ENCODE measurements around the gene AURKB. TPM values are rescaled to one million over a fixed set of nuclear protein-coding genes. Genes with fewer than 3 reads are reported as not detected.
"Not testable (repeated sequence)": the region's sequence is repeated elsewhere in the genome, so short reads cannot be mapped to it uniquely, and the experiment has no call there.

Gene AURKB
- total and polyA plus RNA-seq, 2 of the 4 experiments (the other 2 are of a cell fraction) = 45.9 to 62.0 TPM

DNA sequence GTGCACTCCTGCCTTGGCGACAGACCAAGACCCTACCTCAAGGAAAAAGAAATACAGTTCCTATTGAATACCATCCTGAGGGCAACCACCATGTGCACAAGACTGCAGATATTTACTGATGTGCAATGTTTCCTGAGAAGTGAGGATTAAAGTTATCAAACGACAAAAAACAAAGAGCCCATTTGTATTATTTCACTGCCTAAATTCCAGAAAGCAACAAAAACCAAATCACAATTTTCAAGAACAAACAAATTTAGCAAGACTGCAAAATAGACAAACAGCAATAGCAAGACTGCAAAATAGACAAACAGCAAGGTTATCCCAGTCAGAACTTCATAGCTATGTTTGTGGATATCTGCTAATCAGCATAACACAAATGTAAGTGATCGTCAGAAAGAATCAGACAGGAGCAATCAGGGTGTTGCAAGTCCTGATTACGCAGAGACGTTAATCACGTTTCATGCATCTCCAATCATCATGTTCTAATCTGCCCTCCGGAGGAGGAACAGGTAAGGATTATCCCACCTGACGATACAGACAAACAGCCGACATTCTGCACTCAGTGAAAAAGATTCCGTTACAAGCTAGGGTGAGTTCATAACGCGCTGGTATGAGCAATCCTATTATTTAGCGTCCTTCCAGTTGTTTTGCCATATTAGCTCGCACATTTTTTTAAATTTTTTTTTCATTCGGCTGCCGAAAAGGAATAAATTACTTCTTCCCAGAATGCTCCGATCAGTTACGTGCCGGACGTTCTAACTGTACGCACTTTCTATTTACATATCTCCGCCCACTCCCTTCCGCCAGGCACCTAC lies 37.1 kb downstream of the AURKB start (continued):
- no peak for TF ChIP-seq SMC3 (IDR thresholded peaks at IDR 0.05; ENCODE audit: low read depth, low read length)
- TF ChIP-seq NFE2L2 (IDR thresholded peaks at IDR 0.05; ENCODE audit: low read depth, low read length) = no peak
- no peak for TF ChIP-seq FOS (IDR thresholded peaks at IDR 0.05; ENCODE audit: low read depth, low read length)
- TF ChIP-seq POLR2A (IDR thresholded peaks at IDR 0.05; ENCODE audit: low read depth, low read length) = peak; percentile 100

- no CpG with 5 or more reads among the region's 19 CpGs for WGBS, 2 experiments (ENCODE audit: extremely low coverage in 2 of 2, insufficient read length in 1 of 2)
- H3K79me1 ChIP-seq (ENCODE audit: low read depth in 1 of 2, low read length in 2 of 2) = peaks cover 7 to 11% of the 10 kb centered on the region in 2 experiments; a peak in 3 of 4 replicates
- H2BK20ac ChIP-seq (ENCODE audit: low read depth, low read length) = not testable (repeated sequence)
These were observed 40.2 kb downstream of the AURKB start for GRCh38 chr17:8170186-8170585.

More at GRCh38 chr17:8170186-8170585, 40.2 kb downstream of the AURKB start:
- H3K14ac ChIP-seq (replicated peaks; ENCODE audit: low read depth, low read length); H3K9me3 ChIP-seq (ENCODE audit: control insufficient read depth, insufficient read depth, low read length); H2BK5ac ChIP-seq (ENCODE audit: low read depth, low read length, poor library complexity, severe bottlenecking); H3K27me3 ChIP-seq (ENCODE audit: control insufficient read depth, insufficient read depth, low read length); H3K9me1 ChIP-seq (ENCODE audit: insufficient read depth, low read length); H2BK120ac ChIP-seq (ENCODE audit: low read depth, low read length); H4K5ac ChIP-seq (ENCODE audit: low read depth, low read length); H2AK9ac ChIP-seq (replicated peaks; ENCODE audit: low read depth, low read length, poor library complexity); H4K20me1 ChIP-seq (ENCODE audit: insufficient read depth, low read length); H3K27ac ChIP-seq (ENCODE audit: insufficient read depth, low read length); H3K18ac ChIP-seq (ENCODE audit: low read depth, low read length); H3K56ac ChIP-seq (ENCODE audit: extremely low read depth, insufficient read depth, low read length); DNase-seq; H4K8ac ChIP-seq (ENCODE audit: low read depth in 2 of 2, low read length in 2 of 2); H2AK5ac ChIP-seq (ENCODE audit: low read depth, low read length); H3K4me2 ChIP-seq (ENCODE audit: low read depth, low read length); H4K91ac ChIP-seq (ENCODE audit: insufficient read depth, low read depth, low read length); CTCF ChIA-PET; H3K4me3 ChIP-seq (ENCODE audit: insufficient read depth, low read depth, low read length); ATAC-seq (ENCODE audit: low read depth); POLR2A ChIA-PET (ENCODE audit: unreplicated experiment); H3K4me1 ChIP-seq (ENCODE audit: control insufficient read depth, insufficient read depth, low read length); BruUV-seq (replicated peaks); H3K36me3 ChIP-seq (ENCODE audit: control insufficient read depth, insufficient read depth, low read length); H3K9ac ChIP-seq (ENCODE audit: low read depth, low read length); dilution Hi-C loops (cut with HindIII; ENCODE audit: low sequenced_read_pairs, unreplicated experiment); H3K4ac ChIP-seq (ENCODE audit: low read depth, low read length); H2AFZ ChIP-seq (replicated peaks; ENCODE audit: low read length, poor library complexity); intact Hi-C loops (cut with micrococcal nuclease); H2BK15ac ChIP-seq (ENCODE audit: low read depth, low read length); H3K23ac ChIP-seq (ENCODE audit: low read depth, low read length): not testable (repeated sequence)
- in situ Hi-C loops (cut with MboI; ENCODE audit: low sequenced_read_pairs) = loop anchor here (25.0 kb wide), 1 partner anchor 933 kb away; the partner anchor contains the start of genes DVL2, GABARAP and PHF23
